DND-41 (cell line): ENCODE results near the gene INO80.

Experiments used
- ATAC-seq: fragments of 200-7000 bp; cut with Tn5 transposase; 3 replicates; pipeline ENCODE4 v1.9.1; 2021; ENCODE audit warnings: low read depth; ENCODE audit not compliant: insufficient read depth
- DNase-seq: peaks from one replicate; pipeline ENCODE4 v3.0.0-alpha.2; 2020
- H2AFZ ChIP-seq: 2 replicates; pipeline ENCODE4 v1.6.0; 2012; ENCODE audit warnings: low read depth, low read length
- H3K27ac ChIP-seq: 2 replicates; pipeline ENCODE4 v1.5.1; 2012; ENCODE audit warnings: low read length, inconsistent platforms
- H3K27me3 ChIP-seq: fragments of 200-600 bp; sonication (generic); 2 replicates; pipeline ENCODE4 v1.6.0; 2012; ENCODE audit warnings: low read length, mild to moderate bottlenecking, inconsistent platforms; ENCODE audit not compliant: insufficient read depth, poor library complexity
- H3K36me3 ChIP-seq: 2 replicates; pipeline ENCODE4 v1.5.1; 2012; ENCODE audit warnings: low read length, inconsistent platforms; ENCODE audit not compliant: insufficient read depth
- H3K4me1 ChIP-seq: 2 replicates; pipeline ENCODE4 v1.5.1; 2012; ENCODE audit warnings: mild to moderate bottlenecking, low read length; ENCODE audit not compliant: insufficient read depth
- H3K4me2 ChIP-seq: 2 replicates; pipeline ENCODE4 v1.6.0; 2012; ENCODE audit warnings: mild to moderate bottlenecking, moderate library complexity, low read length, inconsistent platforms; ENCODE audit not compliant: insufficient read depth
- H3K4me3 ChIP-seq, 2 experiments: fragments of 200-600 bp in 1 of 2; shearing (Covaris generic) in 1 of 2; 2 replicates each; pipeline ENCODE4 v1.5.1; 2012 to 2016; ENCODE audit warnings: inconsistent platforms in 2 of 2, low read length in 2 of 2, mild to moderate bottlenecking in 2 of 2, low read depth in 1 of 2, moderate library complexity in 1 of 2
- H3K79me2 ChIP-seq: 2 replicates; pipeline ENCODE4 v1.6.0; 2012; ENCODE audit warnings: low read length, inconsistent platforms; ENCODE audit not compliant: insufficient read depth
- H3K9ac ChIP-seq: 2 replicates; pipeline ENCODE4 v1.6.0; 2012; ENCODE audit warnings: low read depth, mild to moderate bottlenecking, inconsistent platforms, low read length, moderate library complexity
- H3K9me3 ChIP-seq: 2 replicates; pipeline ENCODE4 v1.5.1; 2012; ENCODE audit warnings: low read length, moderate library complexity, mild to moderate bottlenecking, inconsistent platforms; ENCODE audit not compliant: insufficient read depth, severe bottlenecking
- H4K20me1 ChIP-seq: 2 replicates; pipeline ENCODE4 v1.6.0; 2012; ENCODE audit warnings: low read length; ENCODE audit not compliant: insufficient read depth
- EZH2 ChIP-seq: IDR thresholded peaks from 3 replicates; pipeline ENCODE4 v1.6.1; 2012; ENCODE audit warnings: borderline replicate concordance, low read depth, mild to moderate bottlenecking, moderate library complexity, low read length, inconsistent platforms; ENCODE audit not compliant: severe bottlenecking
- TF ChIP-seq, protein P1 (sequence below): IDR thresholded peaks from 2 replicates; pipeline ENCODE4 v1.5.1; 2012; ENCODE audit warnings: borderline replicate concordance, low read length, moderate library complexity, mild to moderate bottlenecking; ENCODE audit not compliant: poor library complexity, severe bottlenecking; ENCODE audit errors: extremely low read depth

Gene INO80

DNA sequence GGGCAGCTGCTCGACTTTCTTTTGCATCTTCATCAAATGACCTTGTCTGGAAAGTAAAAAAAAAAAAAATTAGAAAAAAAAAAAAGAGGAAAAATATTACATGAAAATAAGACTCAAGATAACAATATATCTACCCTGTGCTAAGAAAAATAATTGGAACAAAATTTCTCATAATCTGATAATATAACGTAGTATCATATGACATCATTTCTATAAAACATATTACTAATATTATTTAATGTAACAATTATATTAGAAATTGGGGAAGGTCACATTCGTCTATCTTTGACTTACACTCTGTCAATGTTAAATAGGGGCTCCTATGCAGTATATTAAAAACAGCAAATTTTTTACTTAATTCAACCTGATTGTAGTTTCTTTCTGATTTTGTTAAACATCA is 44.1 kb downstream of the INO80 start:
- ATAC-seq = no peak
- no peak overlapping the region for H3K4me3 ChIP-seq
- no peaks in the 10 kb centered on the region; the same call in 1 of the 2 replicates for H3K79me2 ChIP-seq
- no peaks in the 10 kb centered on the region for H3K27me3 ChIP-seq
- H3K4me2 ChIP-seq = no peak overlapping the region
- H3K9ac ChIP-seq = no peak overlapping the region
- H3K36me3 ChIP-seq = peaks cover 78% of the 10 kb centered on the region
- no peak for DNase-seq
- no peaks in the 10 kb centered on the region for H3K9me3 ChIP-seq
- no peak overlapping the region for H2AFZ ChIP-seq
- TF ChIP-seq, protein P1, sequence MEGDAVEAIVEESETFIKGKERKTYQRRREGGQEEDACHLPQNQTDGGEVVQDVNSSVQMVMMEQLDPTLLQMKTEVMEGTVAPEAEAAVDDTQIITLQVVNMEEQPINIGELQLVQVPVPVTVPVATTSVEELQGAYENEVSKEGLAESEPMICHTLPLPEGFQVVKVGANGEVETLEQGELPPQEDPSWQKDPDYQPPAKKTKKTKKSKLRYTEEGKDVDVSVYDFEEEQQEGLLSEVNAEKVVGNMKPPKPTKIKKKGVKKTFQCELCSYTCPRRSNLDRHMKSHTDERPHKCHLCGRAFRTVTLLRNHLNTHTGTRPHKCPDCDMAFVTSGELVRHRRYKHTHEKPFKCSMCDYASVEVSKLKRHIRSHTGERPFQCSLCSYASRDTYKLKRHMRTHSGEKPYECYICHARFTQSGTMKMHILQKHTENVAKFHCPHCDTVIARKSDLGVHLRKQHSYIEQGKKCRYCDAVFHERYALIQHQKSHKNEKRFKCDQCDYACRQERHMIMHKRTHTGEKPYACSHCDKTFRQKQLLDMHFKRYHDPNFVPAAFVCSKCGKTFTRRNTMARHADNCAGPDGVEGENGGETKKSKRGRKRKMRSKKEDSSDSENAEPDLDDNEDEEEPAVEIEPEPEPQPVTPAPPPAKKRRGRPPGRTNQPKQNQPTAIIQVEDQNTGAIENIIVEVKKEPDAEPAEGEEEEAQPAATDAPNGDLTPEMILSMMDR = no peak
- no peak for TF ChIP-seq EZH2
- no peaks in the 10 kb centered on the region for H3K4me1 ChIP-seq
- H4K20me1 ChIP-seq = no peaks in the 10 kb centered on the region
- no peak overlapping the region for H3K27ac ChIP-seq

DNA sequence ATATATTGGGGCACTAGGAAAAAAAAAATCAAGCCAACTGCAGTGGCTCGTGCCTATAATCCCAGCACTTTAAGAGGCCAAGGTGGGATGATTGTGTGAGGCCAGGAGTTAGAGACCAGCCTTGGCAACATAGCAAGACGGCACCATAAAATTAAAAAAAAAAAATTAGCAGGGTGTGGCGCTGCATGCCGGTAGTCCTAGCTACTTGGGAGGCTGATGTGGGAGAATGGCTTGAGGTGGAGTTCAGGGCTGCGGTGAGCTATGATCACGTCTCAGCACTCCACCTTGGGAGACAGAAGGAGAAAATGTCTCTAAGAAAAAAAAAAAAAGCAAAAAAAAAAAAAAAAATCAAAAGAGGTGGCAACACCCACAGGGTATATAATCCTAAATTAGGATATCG is 49.6 kb downstream of the INO80 start:
- H2AFZ ChIP-seq = no peak overlapping the region
- peaks cover 11% of the 10 kb centered on the region for H3K9me3 ChIP-seq
- no peak overlapping the region for H3K9ac ChIP-seq
- no peak overlapping the region for H3K27ac ChIP-seq
- no peak overlapping the region for H3K4me2 ChIP-seq
- ATAC-seq (no peak), DNase-seq (no peak)
- peaks cover 83% of the 10 kb centered on the region for H3K36me3 ChIP-seq
- H4K20me1 ChIP-seq = no peaks in the 10 kb centered on the region
- no peaks in the 10 kb centered on the region for H3K4me1 ChIP-seq
- H3K4me3 ChIP-seq = no peak overlapping the region
- TF ChIP-seq EZH2 = no peak
- TF ChIP-seq, protein P1 = no peak
- no peaks in the 10 kb centered on the region for H3K27me3 ChIP-seq
- H3K79me2 ChIP-seq = no peaks in the 10 kb centered on the region

DNA sequence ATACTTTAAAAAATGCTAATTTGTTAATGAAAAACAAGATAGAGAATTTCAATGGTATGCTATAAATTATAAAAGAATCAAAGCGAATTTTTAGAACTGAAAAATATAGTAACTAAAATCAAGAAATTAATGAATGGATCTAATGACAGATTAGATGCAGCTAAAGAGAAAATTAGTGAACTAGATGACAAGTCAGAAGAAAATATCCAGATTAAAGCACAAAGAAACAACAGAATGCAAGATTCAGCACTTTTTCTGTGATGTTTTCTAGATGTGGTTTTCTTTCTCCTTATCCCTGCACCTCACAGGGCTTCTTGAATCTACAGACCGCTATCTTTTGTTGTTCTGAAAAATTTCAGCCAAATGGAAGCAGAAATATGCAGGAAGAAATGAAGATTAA is 54.4 kb downstream of the INO80 start:
- no peaks in the 10 kb centered on the region for H3K4me1 ChIP-seq
- H3K36me3 ChIP-seq = peaks cover 83% of the 10 kb centered on the region
- no peak overlapping the region for H3K9ac ChIP-seq
- H3K27ac ChIP-seq = no peak overlapping the region
- no peaks in the 10 kb centered on the region for H3K27me3 ChIP-seq
- peaks cover 11% of the 10 kb centered on the region for H3K9me3 ChIP-seq
- no peaks in the 10 kb centered on the region for H4K20me1 ChIP-seq
- TF ChIP-seq EZH2 = no peak
- TF ChIP-seq, protein P1 = no peak
- no peak overlapping the region for H3K4me2 ChIP-seq
- no peak overlapping the region for H2AFZ ChIP-seq
- no peak for DNase-seq
- H3K79me2 ChIP-seq = no peaks in the 10 kb centered on the region
- H3K4me3 ChIP-seq = no peak overlapping the region
- ATAC-seq = no peak

DNA sequence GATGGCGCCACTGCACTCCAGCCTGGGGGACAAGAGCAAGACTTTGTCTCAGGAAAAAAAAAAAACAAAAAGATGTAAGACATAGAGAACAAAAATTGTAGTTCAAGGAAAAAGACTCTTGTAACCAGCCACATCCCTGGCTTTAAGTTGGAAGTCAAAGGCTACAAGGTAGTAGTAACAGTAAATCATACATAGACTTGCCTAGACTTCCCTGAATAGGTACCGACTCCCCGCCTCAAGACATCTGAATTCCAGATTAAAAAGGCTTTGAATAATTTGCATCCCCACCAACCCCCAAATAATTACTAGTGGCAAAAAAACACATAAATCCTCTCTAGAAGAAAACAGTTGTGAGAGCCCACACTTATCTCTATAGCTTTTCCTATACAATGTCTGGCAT is 55.6 kb downstream of the INO80 start:
- peaks cover 11% of the 10 kb centered on the region for H3K9me3 ChIP-seq
- H3K27me3 ChIP-seq = no peaks in the 10 kb centered on the region
- ATAC-seq (no peak), DNase-seq (no peak)
- H3K27ac ChIP-seq = no peak overlapping the region
- H3K4me1 ChIP-seq = no peaks in the 10 kb centered on the region
- H3K9ac ChIP-seq = no peak overlapping the region
- H3K4me3 ChIP-seq = no peak overlapping the region
- no peaks in the 10 kb centered on the region for H3K79me2 ChIP-seq
- TF ChIP-seq, protein P1 = no peak
- TF ChIP-seq EZH2 = no peak
- no peak overlapping the region for H3K4me2 ChIP-seq
- H3K36me3 ChIP-seq = peaks cover 83% of the 10 kb centered on the region
- H4K20me1 ChIP-seq = no peaks in the 10 kb centered on the region
- H2AFZ ChIP-seq = no peak overlapping the region
